Embryonic facial prominence (tissue), 1 donor: ENCODE results near the gene CR2.
A peak's percentile ranks its signal among the peaks of the same experiment; 100 is the strongest.
"Not testable (repeated sequence)": the region's sequence is repeated elsewhere in the genome, so short reads cannot be mapped to it uniquely, and the experiment has no call there.

Experiments used
- DNase-seq: peaks from one replicate; pipeline ENCODE4 v3.0.0-alpha.2; 2016; ENCODE audit errors: extremely low spot score

Gene CR2

GRCh38 chr1:207454046-207454964 is at the start of gene CR2:
Gene CR2 (plus strand): TSS chr1:207454328. CDS start chr1:207454419, 91 bp downstream.
- no peak for DNase-seq

DNA sequence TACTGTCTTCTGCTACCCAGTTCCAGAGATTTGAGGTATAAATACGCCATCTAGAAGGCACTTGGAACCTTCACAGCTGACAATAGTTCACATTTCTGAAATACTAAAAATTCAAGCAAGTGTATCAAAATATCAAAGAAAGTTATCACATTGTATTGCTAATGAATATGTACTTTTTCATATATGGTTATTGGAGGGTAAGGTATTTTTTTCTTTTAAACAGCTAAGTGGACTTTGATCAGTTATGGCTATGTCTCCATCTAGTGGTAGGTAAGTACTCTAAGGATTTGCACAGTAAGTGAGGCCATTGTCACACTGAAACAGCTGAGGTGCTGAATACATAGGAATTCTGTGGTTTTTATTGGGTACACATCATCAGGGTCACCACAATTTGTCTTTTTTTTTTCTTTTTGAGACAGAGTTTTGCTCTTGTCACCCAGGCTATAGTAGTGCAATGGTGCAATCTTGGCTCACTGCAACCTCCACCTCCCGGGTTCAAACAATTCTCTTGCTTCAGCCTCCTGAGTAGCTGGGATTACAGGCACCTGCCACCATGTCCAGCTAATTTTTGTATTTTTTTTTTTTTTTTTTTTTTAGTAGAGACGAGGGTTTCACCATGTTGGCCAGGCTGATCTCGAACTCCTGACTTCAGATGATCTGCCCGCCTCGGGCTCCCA is 49.1 kb upstream of the CR2 start:
- peak; percentile 73 for DNase-seq

DNA sequence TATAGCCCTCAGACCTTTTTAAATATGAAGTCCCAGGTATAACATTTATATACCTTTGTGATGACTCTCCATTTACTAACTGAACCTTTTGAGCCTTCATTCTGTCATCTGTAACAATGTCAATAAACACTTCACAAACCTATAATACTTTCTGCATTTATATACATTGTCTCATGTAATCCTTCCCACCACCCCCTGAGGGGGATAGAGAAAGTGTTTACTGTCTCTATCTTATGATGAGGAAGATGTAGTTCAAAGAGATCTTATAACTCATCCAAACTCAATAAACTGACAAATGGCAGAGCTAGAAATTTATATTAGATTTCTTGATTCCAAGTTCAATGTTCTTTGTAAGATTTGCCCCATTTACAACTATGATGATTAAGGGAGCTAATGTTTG is 48.3 kb upstream of the CR2 start:
- no peak for DNase-seq

DNA sequence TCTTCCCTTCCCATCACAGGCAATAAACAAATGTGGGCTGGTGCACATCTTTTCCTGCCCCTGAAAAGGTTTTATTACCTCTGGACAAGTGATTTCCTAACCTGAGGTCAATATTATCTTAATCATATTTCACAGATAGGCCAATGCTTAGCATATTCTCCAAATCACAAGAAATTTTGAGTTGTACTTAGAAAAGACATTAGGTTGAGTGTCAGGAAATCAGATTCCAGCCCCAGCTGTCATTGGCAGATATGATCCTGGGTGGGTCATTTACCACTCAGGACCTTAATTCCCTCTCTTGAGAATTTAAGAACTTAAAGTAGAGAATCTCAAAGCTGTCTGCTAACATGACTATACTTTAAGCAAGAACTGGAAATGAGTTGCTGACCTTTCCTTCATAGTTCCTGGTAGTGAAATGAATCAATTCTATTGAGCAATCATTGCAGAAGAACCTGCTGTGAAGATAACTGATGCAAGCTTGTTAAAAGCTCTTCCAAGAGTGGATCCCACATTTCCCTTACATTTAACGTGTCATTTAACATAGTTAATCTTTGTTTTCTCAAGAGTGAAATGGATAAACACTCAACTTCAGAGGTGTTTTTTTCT is 46.4 kb upstream of the CR2 start:
- DNase-seq, result no peak

GRCh38 chr1:207412845-207413244 is 41.3 kb upstream of the CR2 start:
- no peak for DNase-seq

DNA sequence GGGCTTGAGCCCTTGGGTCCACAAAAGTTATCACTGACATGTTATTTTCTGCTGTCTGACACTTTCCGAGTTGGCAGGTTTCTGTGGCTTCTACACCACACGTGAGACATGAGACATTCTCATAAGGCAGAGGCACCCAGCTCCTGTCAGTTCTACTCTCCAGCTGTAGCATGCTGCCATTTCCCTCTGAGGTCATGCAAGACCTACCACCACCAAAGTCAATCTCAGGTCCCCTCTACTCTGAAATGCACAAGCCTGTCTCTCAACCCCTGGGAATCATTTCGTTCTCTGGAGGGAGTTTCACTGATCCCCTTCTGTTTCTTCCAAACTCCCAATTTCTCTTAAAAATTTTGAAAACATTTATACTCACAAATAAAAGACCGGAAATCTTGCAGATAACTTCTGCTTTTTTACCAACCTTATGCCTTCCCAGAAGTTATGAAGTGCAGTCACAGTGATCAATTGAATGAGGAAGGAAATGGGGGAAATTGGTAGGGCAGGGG is 39.5 kb upstream of the CR2 start:
- no peak for DNase-seq

DNA sequence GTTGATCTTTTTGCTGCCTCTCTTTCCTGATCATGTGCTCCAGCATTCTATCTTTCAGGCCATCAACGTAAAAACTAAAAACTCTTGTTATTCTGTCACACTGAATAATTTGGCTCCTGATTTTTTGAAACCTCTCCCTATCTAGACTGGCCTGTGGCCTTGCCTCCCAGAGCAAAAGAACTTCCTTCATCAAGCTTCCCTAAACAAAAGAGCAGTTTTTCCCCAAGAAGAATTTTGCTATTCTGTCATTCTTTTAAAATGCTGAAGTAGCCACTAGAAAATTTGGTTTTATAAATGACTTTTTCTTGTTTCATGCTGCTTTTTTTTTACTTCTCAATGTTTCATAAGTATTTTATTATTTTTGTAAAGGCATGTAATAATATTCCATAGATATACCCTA is 37.1 kb upstream of the CR2 start:
- no peak for DNase-seq

DNA sequence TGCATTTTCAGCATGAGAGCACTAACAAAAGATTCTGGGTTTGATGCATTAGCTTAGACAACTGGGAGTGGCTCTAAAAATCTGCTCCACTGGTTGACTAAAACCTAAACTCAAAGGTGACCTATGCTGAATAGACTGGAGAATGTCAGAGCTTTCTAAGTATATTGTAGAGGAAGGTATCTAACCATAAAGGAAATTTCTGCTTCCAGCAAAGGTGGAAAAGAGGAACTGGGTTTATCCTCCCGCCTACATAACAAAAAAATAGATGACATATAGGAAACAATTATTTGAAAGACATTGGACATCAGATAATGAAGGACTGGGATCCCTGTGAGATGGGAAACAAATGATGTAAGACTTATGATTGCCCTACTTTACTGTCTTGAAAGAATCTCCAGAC is 35.8 kb upstream of the CR2 start:
- no peak for DNase-seq

- DNase-seq, result no peak
These were observed 34.0 kb upstream of the CR2 start for GRCh38 chr1:207420109-207420508.

- DNase-seq, result no peak
These were observed 33.0 kb upstream of the CR2 start for GRCh38 chr1:207421078-207421477.

DNA sequence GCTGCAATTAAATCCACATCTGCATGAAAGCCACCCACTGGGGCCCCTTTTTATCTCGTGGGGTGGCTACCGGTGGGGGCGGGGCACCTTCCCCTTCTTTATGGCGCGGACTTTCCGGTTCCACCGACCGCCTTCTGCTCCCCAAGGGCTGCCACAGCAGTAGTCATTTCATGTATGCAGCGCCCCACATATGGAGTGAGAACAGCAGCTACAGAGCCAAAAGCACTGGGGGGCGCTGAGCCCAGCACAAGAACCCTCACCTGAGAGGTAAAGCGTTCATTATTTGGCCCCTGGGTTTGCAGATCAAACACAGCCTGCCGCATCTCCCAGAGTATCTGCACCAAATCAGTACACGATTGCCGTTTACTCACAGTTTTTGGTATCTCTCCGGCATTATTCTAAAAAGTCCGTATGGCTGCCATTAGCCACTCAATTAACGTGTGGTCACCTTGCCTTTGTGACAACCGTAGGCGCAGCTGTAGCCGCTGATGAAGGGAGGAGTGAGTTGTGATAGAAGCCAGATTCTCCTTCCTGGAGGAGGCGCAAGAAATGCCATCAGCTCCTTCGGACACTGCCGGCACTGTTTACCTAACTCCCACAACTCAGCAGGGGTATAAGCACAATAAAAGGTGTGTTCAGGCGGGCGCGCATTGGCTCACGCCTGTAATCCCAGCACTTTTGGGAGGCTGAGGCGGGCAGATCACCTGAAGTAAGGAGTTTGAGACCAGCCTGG is 30.4 kb upstream of the CR2 start:
- DNase-seq, result no peak

DNA sequence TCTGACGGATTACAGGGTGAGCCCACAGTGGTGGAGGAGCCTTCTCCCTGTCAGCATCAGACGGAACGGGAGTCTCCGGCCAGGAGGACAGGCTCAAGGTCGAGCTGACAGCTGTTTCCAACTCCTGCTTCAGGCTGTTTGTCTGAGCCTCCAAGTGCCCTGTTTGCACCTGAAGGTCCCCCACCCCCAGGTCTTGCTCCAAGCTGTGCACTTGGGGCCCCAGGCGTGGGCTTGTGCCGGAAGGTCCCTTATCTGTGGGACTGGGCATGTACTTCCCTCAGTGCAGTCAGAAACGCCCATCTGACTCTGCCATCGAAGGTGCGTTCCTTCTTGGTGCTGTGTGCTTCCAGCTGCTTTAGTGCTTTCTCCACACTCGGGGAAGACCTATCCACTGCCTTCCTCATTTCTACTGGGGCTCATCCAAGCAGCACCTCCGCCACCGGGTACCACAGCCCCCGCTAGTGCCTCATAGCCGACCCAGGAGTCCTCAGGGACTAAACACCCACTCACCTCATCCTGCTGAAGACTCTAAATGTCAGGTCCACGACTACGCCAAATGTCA is 29.5 kb upstream of the CR2 start:
- DNase-seq, result no peak

DNA sequence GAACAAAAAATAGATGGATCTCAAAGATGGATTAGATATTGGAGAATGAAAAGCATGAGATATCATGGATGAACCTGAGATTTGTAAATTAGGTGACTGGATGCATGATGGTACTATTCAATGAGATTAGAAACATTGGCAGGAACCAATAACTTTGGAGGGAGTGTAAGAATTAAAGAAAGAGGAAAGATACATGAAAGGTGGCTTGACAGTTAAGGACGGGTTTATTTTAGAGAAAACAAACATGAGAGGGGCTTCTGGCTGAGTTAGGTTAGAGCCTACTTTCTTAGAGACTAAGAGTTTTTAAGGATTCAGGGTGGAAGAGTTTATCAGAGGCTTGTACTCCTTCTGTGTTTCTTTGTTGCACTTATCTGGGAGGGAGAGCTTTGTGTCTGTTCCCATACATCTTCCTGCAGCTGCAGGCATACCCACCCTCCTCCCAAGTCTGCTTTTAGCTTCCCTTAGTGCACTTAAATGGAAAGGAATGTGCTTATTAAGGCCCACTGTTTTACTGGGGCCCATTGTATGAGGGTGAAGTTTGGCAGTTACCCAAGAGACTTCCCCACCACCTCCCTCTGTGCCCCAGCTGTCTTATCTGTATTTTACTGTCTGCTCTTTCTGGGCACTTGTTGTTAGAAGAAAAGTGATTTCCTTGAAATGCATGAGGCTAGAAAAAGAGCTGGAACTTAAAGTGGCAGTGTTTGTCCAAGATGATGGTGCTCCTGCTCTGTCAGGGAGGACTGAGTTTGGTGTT is 26.1 kb upstream of the CR2 start:
- no peak for DNase-seq

GRCh38 chr1:207428783-207429182 is 25.3 kb upstream of the CR2 start:
- no peak for DNase-seq

- DNase-seq, result no peak
These were observed 24.2 kb upstream of the CR2 start for GRCh38 chr1:207429963-207430362.

DNA sequence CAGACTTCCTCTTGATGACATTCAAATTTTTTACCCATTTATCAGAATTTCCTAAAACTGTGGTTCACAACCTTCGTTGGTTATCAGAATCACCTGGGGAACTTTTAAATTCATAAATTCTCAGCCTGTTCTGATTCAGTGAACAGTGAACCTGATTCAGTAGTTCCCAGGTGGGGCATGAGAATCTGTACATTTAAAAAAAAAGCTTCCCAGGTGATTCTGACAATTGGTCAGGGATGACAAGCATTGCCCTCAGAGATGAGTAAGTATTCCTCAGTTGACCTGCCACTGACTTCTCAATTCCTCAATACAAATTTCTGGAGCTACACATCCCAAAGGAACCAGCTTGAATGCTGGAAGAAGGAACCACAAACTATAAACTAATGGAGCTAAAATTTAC is 23.5 kb upstream of the CR2 start:
- DNase-seq, result no peak

- DNase-seq, result no peak
These were observed 22.6 kb upstream of the CR2 start for GRCh38 chr1:207431508-207431907.

GRCh38 chr1:207433435-207433834 is 20.7 kb upstream of the CR2 start:
- DNase-seq, result no peak

DNA sequence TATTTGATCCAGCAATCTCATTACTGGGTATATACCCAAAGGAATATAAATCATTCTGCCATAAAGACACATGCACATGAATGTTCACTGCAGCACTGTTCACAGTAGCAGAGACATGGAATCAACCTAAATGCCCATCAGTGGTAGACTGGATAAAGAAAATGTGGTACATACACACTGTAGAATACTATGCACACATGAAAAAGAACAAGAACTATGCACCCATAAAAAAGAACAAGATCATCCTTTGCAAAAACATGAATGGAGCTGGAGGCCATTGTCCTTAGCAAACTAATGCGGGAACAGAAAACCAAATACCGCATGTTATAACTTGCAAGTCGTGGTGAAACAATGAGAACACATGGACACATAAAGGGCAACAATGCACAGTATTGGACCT is 17.4 kb upstream of the CR2 start:
- DNase-seq, result not testable (repeated sequence)

DNA sequence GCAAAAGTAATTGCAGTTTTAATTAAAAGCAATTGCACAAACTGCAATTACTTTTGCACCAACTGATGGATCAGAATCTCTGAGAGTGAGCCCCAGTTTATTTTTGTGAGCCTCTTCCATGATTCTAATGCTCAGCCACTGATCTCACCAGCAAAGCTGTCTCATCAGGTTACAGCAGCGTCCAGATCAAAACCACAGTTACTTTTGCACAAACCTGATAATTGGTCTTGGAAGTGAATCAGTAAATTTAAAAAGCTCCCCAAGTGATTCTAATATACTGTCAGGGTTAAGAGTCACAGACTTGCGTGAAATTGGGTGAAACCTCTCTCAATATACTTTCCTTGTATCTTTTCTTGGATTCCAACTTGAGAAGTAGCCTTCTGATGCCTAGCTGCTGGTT is 13.5 kb upstream of the CR2 start:
- DNase-seq, result no peak
